ENCODE data around the gene ADAP2. TPM values are rescaled to one million over a fixed set of nuclear protein-coding genes. Genes with fewer than 3 reads are reported as not detected.

ADAP2 gene
- polyA plus RNA-seq, 1 experiment = 0.42 TPM

GRCh38 chr17:31004160-31004559 is 82.4 kb downstream of the ADAP2 start:
- TF ChIP-seq, protein P1, sequence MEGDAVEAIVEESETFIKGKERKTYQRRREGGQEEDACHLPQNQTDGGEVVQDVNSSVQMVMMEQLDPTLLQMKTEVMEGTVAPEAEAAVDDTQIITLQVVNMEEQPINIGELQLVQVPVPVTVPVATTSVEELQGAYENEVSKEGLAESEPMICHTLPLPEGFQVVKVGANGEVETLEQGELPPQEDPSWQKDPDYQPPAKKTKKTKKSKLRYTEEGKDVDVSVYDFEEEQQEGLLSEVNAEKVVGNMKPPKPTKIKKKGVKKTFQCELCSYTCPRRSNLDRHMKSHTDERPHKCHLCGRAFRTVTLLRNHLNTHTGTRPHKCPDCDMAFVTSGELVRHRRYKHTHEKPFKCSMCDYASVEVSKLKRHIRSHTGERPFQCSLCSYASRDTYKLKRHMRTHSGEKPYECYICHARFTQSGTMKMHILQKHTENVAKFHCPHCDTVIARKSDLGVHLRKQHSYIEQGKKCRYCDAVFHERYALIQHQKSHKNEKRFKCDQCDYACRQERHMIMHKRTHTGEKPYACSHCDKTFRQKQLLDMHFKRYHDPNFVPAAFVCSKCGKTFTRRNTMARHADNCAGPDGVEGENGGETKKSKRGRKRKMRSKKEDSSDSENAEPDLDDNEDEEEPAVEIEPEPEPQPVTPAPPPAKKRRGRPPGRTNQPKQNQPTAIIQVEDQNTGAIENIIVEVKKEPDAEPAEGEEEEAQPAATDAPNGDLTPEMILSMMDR (IDR thresholded peaks at IDR 0.05; ENCODE audit: insufficient read depth, low read depth, low read length) = no peak
- no peak overlapping the region for H3K4me3 ChIP-seq (ENCODE audit: low read depth, low read length)
- no peaks in the 10 kb centered on the region for H3K27me3 ChIP-seq (ENCODE audit: control insufficient read depth, insufficient read depth, low read length)
- no peak for DNase-seq (ENCODE audit: low read depth)
- H3K36me3 ChIP-seq (ENCODE audit: control insufficient read depth, insufficient read depth, low read length) = peaks cover 2% of the 10 kb centered on the region
- ChIA-PET CTCF (no interaction called here), POLR2A (no interaction called here)

DNA sequence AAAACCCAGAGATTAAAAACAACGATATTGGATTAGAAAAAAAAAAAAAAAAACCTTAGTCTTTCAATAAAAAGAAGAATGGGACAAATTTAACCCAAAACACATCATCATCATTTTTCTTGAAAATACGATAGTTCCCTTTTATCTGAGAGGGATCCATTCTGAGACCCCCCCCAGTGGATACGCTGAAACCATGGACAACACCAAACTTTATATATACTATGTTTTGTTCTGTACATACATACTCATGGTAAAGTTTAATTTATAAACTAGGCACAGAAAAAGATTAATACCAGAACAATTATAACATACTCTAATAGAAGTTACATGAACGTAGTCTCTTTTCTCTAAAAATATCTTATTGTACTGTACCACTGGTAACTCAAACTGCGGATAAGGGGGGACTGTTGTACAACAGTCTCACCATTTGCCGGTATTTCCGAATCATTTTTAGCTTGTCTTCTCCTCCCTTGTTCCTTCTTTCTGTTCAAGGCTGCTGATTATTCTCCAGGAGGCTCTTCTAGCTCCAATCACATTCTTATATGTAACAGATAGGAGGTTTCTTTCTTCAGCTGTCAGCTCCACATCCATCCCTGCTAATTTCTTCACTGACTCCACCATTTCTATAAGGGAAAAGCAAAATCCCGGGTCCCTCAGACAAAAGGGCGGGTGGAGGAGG is 86.1 kb downstream of the ADAP2 start:
- H3K4me3 ChIP-seq (ENCODE audit: low read depth, low read length) = peak overlapping the region; percentile 47
- no peaks in the 10 kb centered on the region for H3K27me3 ChIP-seq (ENCODE audit: control insufficient read depth, insufficient read depth, low read length)
- TF ChIP-seq, protein P1 (IDR thresholded peaks at IDR 0.05; ENCODE audit: insufficient read depth, low read depth, low read length) = no peak
- POLR2A ChIA-PET = no interaction called here
- no peaks in the 10 kb centered on the region for H3K36me3 ChIP-seq (ENCODE audit: control insufficient read depth, insufficient read depth, low read length)
- no peak for DNase-seq (ENCODE audit: low read depth)
- CTCF ChIA-PET = interaction anchor here (1.5 kb wide), 1 partner anchor 365 kb away, joined by 4 read pairs; no protein-coding TSS in a partner anchor

DNA sequence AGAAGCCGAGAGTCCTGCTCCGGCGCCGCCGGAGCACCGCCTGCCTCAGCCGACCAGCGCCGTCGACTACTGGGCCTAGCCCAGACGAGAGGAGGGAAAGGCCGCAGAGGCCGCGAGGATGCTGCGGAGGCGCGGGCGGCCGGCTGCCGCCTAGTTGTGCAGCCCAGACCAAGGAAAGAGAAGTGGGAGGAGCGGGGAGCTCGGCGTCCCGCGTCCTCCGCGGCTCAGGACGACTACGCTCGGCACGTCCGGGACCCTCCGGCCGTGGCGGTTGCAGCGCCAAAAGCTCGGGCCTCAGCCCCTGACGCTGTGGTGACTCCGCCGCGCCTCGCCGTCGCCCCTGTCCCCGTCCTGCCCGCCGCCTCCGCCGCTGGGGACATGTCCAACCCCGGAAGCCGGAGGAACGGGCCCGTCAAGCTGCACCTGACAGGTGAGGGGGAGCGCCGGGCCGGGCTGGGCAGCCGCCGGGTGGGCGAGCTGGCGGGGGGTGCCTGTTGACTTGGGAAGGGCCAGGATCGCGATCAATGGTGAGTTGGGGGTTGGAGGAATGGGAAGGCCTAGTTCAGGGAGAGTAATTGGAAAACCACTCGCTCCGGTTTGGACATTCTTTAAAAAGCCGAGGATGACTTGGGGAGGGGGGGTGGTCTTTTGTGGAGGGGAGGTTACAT is 86.8 kb downstream of the ADAP2 start:
- DNase-seq (ENCODE audit: low read depth) = no peak
- POLR2A ChIA-PET = no interaction called here
- H3K27me3 ChIP-seq (ENCODE audit: control insufficient read depth, insufficient read depth, low read length) = no peaks in the 10 kb centered on the region
- CTCF ChIA-PET = interaction anchor here (1.5 kb wide), 1 partner anchor 365 kb away, joined by 4 read pairs; no protein-coding TSS in a partner anchor
- H3K36me3 ChIP-seq (ENCODE audit: control insufficient read depth, insufficient read depth, low read length) = no peaks in the 10 kb centered on the region
- H3K4me3 ChIP-seq (ENCODE audit: low read depth, low read length) = peak overlapping the region; percentile 47
- TF ChIP-seq, protein P1 (IDR thresholded peaks at IDR 0.05; ENCODE audit: insufficient read depth, low read depth, low read length) = no peak

Small RNA genes within 50 kb of the gene (small RNA-seq; reads per million reads assigned to genes)
- gene AC138207.3 (ENCODE audit: insufficient read length, low read depth, low replicate concordance) = not detected
- not detected for gene RN7SL138P (ENCODE audit: insufficient read length, low read depth, low replicate concordance)

Other genes with a start within 250 kb of the ADAP2 start
- gene CRLF3, start 97.3 kb upstream of the ADAP2 start, polyA plus RNA-seq (2011; rRNA removed) = 5.5 and 9.6 TPM in 2 replicates
- 0.42 and 0.77 TPM in 2 replicates for gene ATAD5, start 90.0 kb upstream of the ADAP2 start, polyA plus RNA-seq (2011; rRNA removed)
- 5.1 and 11.5 TPM in 2 replicates for gene TEFM, start 15.7 kb upstream of the ADAP2 start, polyA plus RNA-seq (2011; rRNA removed)
- gene RNF135, start 49.1 kb downstream of the ADAP2 start, polyA plus RNA-seq (2011; rRNA removed) = 14.6 TPM in 2 replicates
- gene NF1, start 173.0 kb downstream of the ADAP2 start, polyA plus RNA-seq (2011; rRNA removed) = 29.3 and 48.2 TPM in 2 replicates

All from BJ (cell line).